ENCODE measurements around the gene PDGFA.

The PDGFA gene

DNA sequence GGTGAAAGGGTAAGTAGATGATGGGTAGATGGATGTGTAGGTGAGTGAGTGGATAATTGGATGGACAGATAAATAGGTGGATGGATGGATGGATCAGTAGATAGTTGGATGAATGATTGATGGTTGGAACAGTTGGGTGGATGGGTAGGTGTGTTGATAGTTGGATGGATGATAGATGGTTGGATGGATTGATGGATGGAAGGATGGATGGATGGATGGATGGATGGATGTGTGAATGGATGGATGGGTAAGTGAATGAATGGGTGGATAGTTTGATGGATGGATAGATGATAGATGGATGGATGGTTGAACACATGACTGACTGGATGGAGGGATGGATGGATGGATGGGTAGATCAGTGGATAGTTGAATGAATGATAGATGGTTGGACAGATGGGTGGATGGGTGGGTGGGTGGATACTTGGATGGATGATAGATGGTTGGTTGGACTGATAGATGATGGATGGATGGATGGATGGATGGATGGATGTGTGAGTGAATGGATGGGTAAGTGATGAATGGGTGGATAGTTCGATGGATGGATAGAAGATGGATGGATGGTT is 37.0 kb downstream of the PDGFA start:
- no peak for TF ChIP-seq TAF1 (IDR thresholded peaks at IDR 0.05; ENCODE audit: borderline replicate concordance, insufficient read depth, low read length)
- TF ChIP-seq FOXP2 (optimal IDR thresholded peaks at IDR 0.05; ENCODE audit: borderline replicate concordance, extremely low read depth, extremely low read length, insufficient read depth), result no peak
- no peak for TF ChIP-seq REST (IDR thresholded peaks at IDR 0.05; ENCODE audit: insufficient read depth in 1 of 2, low read depth in 2 of 2, low read length in 2 of 2)
- TF ChIP-seq POLR2AphosphoS5 (IDR thresholded peaks at IDR 0.05; ENCODE audit: low read depth, low read length), result no peak
- TF ChIP-seq SIN3A (IDR thresholded peaks at IDR 0.05; ENCODE audit: borderline replicate concordance, insufficient read depth, low read length), result no peak

DNA sequence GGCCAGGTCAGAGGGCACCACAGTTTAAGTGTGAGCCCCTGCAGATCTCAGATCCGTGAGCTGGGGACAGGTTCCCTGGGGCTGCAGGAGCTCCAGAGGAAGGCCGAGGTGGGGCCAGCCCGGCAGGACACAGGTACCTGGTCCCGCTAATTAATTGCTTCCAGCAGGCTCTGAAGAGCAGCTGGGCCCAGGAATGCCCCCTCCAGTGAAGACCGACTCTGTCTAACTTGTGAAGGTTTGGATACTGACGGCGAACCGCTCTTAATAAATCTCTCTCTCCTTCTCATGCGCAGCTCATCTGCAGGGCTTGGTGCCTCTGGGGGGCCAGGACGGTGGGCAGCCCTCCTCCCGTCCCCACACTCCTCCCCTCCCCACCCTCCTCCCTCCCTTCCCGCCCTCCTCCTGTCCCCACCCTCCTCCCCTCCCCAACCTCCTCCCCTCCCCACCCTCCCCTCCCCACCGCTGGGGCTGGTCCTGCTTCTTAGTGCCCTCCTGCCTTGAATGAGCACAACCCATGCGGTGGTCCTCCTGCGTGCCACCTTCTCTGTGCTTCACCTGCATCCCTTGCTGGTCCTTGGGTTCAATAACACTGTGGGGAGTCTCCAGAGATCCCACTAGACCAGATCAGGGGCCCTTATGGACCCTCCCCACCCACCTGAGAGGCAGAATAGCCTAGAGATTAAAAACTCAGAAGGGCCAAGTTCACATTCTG is 38.3 kb downstream of the PDGFA start:
- TF ChIP-seq SIN3A (IDR thresholded peaks at IDR 0.05; ENCODE audit: borderline replicate concordance, insufficient read depth, low read length) (no peak), FOXP2 (optimal IDR thresholded peaks at IDR 0.05; ENCODE audit: borderline replicate concordance, extremely low read depth, extremely low read length, insufficient read depth) (no peak), TAF1 (IDR thresholded peaks at IDR 0.05; ENCODE audit: borderline replicate concordance, insufficient read depth, low read length) (no peak), POLR2AphosphoS5 (IDR thresholded peaks at IDR 0.05; ENCODE audit: low read depth, low read length) (no peak), REST (IDR thresholded peaks at IDR 0.05; ENCODE audit: insufficient read depth in 1 of 2, low read depth in 2 of 2, low read length in 2 of 2) (no peak)

DNA sequence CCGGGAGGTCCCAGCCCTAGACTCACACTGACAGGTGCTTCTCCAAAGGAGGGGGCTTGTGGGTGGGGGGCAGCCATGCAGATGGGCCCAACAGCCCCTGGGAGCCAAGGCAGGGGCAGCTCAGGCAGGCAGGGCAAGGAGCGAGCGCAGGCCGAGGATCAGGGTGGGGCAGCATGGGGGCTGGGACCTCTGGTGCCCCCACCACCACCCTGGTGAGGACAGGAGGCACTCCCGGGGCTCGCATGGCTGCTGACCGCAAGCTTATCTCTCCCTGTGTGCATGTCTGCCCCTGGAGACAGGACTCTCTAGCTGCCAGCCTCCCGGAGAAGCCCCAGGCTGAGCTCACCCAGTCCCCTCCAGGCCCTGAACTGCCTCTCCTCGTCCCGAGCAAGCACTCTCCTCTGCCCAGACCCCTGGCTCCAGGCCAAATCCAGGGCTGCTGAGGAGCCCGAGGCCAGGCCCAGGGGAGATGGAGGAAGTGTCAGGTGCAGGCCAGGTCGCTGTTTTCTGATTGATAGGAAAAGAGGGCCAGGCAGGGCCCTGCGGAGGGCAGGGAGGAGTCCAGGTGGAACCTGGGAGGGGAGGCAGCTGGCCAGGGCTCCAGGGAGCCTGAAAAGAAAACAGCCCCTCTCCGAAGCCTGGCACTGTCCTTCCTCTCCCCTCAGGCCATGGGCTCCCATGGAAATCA is 39.0 kb downstream of the PDGFA start:
- TF ChIP-seq TAF1 (IDR thresholded peaks at IDR 0.05; ENCODE audit: borderline replicate concordance, insufficient read depth, low read length) (no peak), FOXP2 (optimal IDR thresholded peaks at IDR 0.05; ENCODE audit: borderline replicate concordance, extremely low read depth, extremely low read length, insufficient read depth) (no peak), POLR2AphosphoS5 (IDR thresholded peaks at IDR 0.05; ENCODE audit: low read depth, low read length) (no peak), SIN3A (IDR thresholded peaks at IDR 0.05; ENCODE audit: borderline replicate concordance, insufficient read depth, low read length) (no peak), REST (IDR thresholded peaks at IDR 0.05; ENCODE audit: insufficient read depth in 1 of 2, low read depth in 2 of 2, low read length in 2 of 2) (no peak)

- TF ChIP-seq SIN3A (IDR thresholded peaks at IDR 0.05; ENCODE audit: borderline replicate concordance, insufficient read depth, low read length) (no peak), TAF1 (IDR thresholded peaks at IDR 0.05; ENCODE audit: borderline replicate concordance, insufficient read depth, low read length) (no peak), POLR2AphosphoS5 (IDR thresholded peaks at IDR 0.05; ENCODE audit: low read depth, low read length) (no peak), REST (IDR thresholded peaks at IDR 0.05; ENCODE audit: insufficient read depth in 1 of 2, low read depth in 2 of 2, low read length in 2 of 2) (no peak), FOXP2 (optimal IDR thresholded peaks at IDR 0.05; ENCODE audit: borderline replicate concordance, extremely low read depth, extremely low read length, insufficient read depth) (no peak)
Measured at GRCh38 chr7:479948-480499, 39.6 kb downstream of the PDGFA start.
